H9 (cell line): Measurements from ENCODE around the gene TECPR2. TPM values are rescaled to one million over a fixed set of nuclear protein-coding genes. Genes with fewer than 3 reads are reported as not detected.

ENCODE experiments used
- DNase-seq: peaks from one replicate; pipeline ENCODE4 v3.0.0-alpha.2; 2017
- H2AFZ ChIP-seq: one replicate; pipeline ENCODE4 v1.6.1; 2013; ENCODE audit warnings: mild to moderate bottlenecking, low read length, control low read depth, moderate library complexity
- H2AK5ac ChIP-seq: 2 replicates; pipeline ENCODE4 v1.6.1; 2013; ENCODE audit warnings: low read length, control low read depth, mixed read lengths; ENCODE audit not compliant: insufficient read length
- H2BK120ac ChIP-seq: one replicate; pipeline ENCODE4 v1.6.1; 2013; ENCODE audit warnings: low read depth, mild to moderate bottlenecking, low read length, control low read depth, inconsistent platforms; ENCODE audit not compliant: poor library complexity, severe bottlenecking
- H2BK12ac ChIP-seq: 2 replicates; pipeline ENCODE4 v1.6.1; 2013; ENCODE audit warnings: low read length, control low read depth, mixed read lengths, low read depth; ENCODE audit not compliant: insufficient read length
- H2BK15ac ChIP-seq: 2 replicates; pipeline ENCODE4 v1.6.1; 2013; ENCODE audit warnings: low read depth, low read length, control low read depth
- H2BK20ac ChIP-seq: one replicate; pipeline ENCODE4 v1.6.1; 2013; ENCODE audit warnings: low read depth, mild to moderate bottlenecking, low read length, control low read depth, inconsistent platforms; ENCODE audit not compliant: poor library complexity, severe bottlenecking
- H2BK5ac ChIP-seq: 2 replicates; pipeline ENCODE4 v1.6.1; 2013; ENCODE audit warnings: low read length, control low read depth, mixed read lengths; ENCODE audit not compliant: insufficient read length
- H3K14ac ChIP-seq: 2 replicates; pipeline ENCODE4 v1.6.1; 2013; ENCODE audit warnings: low read length, control low read depth; ENCODE audit not compliant: insufficient read depth
- H3K18ac ChIP-seq: 2 replicates; pipeline ENCODE4 v1.6.1; 2013; ENCODE audit warnings: low read depth, mild to moderate bottlenecking, mixed read lengths, low read length, control low read depth; ENCODE audit not compliant: insufficient read length
- H3K23ac ChIP-seq: 2 replicates; pipeline ENCODE4 v1.6.1; 2013; ENCODE audit warnings: low read length, control low read depth, mixed read lengths, low read depth; ENCODE audit not compliant: insufficient read length
- H3K23me2 ChIP-seq: 2 replicates; pipeline ENCODE4 v1.6.1; 2013; ENCODE audit warnings: low read depth, mild to moderate bottlenecking, mixed read lengths, low read length, control low read depth; ENCODE audit not compliant: insufficient read length, poor library complexity, severe bottlenecking
- H3K27ac ChIP-seq: 2 replicates; pipeline ENCODE4 v1.5.1; 2013; ENCODE audit warnings: low read length, control low read depth, mixed read lengths, low read depth; ENCODE audit not compliant: insufficient read length
- H3K27me3 ChIP-seq: 2 replicates; pipeline ENCODE4 v1.6.1; 2013; ENCODE audit warnings: low read length, control low read depth, inconsistent platforms; ENCODE audit not compliant: insufficient read depth
- H3K4ac ChIP-seq: 2 replicates; pipeline ENCODE4 v1.6.1; 2013; ENCODE audit warnings: low read depth, mild to moderate bottlenecking, control low read depth, inconsistent platforms, low read length, moderate library complexity
- H3K4me1 ChIP-seq: 2 replicates; pipeline ENCODE4 v1.6.1; 2013; ENCODE audit warnings: low read length, control low read depth, inconsistent platforms; ENCODE audit not compliant: insufficient read depth
- H3K4me2 ChIP-seq: 2 replicates; pipeline ENCODE4 v1.6.1; 2013; ENCODE audit warnings: low read length, control low read depth, mixed read lengths; ENCODE audit not compliant: insufficient read length, insufficient read depth
- H3K56ac ChIP-seq: 2 replicates; pipeline ENCODE4 v1.6.1; 2013; ENCODE audit warnings: low read depth, mild to moderate bottlenecking, mixed read lengths, low read length, control low read depth; ENCODE audit not compliant: insufficient read length
- H3K79me1 ChIP-seq: 2 replicates; pipeline ENCODE4 v1.6.1; 2013; ENCODE audit warnings: low read depth, mild to moderate bottlenecking, moderate library complexity, low read length, control low read depth, inconsistent platforms; ENCODE audit not compliant: insufficient read depth, poor library complexity, severe bottlenecking
- H3K79me2 ChIP-seq: 2 replicates; pipeline ENCODE4 v1.6.1; 2013; ENCODE audit warnings: low read length, control low read depth, inconsistent platforms; ENCODE audit not compliant: insufficient read depth
- H3K9ac ChIP-seq: 2 replicates; pipeline ENCODE4 v1.6.1; 2013; ENCODE audit warnings: low read length, control low read depth, mixed read lengths; ENCODE audit not compliant: insufficient read length; ENCODE audit errors: extremely low read depth
- H3K9me3 ChIP-seq: one replicate; pipeline ENCODE4 v1.6.1; 2013; ENCODE audit warnings: low read depth, low read length, inconsistent platforms; ENCODE audit not compliant: control insufficient read depth
- H3T11ph ChIP-seq: one replicate; pipeline ENCODE4 v1.6.1; 2013; ENCODE audit warnings: mild to moderate bottlenecking, low read length, control low read depth, inconsistent platforms
- H4K20me1 ChIP-seq: one replicate; pipeline ENCODE4 v1.6.1; 2013; ENCODE audit not compliant: control insufficient read depth, insufficient read length, insufficient read depth
- H4K5ac ChIP-seq: 2 replicates; pipeline ENCODE4 v1.6.1; 2013; ENCODE audit warnings: low read depth, mild to moderate bottlenecking, mixed read lengths, low read length, control low read depth; ENCODE audit not compliant: insufficient read length
- H4K8ac ChIP-seq: replicated peaks from 2 replicates; pipeline ENCODE4 v1.6.1; 2013; ENCODE audit warnings: low read length, control low read depth, mixed read lengths, low read depth; ENCODE audit not compliant: insufficient read length
- H4K91ac ChIP-seq: 2 replicates; pipeline ENCODE4 v1.6.1; 2013; ENCODE audit warnings: low read depth, mild to moderate bottlenecking, moderate library complexity, mixed read lengths, low read length, control low read depth; ENCODE audit not compliant: insufficient read length
- H3K27ac Mint-ChIP-seq, 3 experiments: 2 replicates in 2 of 3; 3 replicates in 1 of 3; pipeline ENCODE4 v1.8.0; 2020 to 2021; ENCODE audit warnings: mixed read lengths in 3 of 3, mild to moderate bottlenecking in 1 of 3, moderate library complexity in 1 of 3
- H3K27me3 Mint-ChIP-seq: 2 replicates; pipeline ENCODE4 v1.8.0; 2021; ENCODE audit warnings: low read depth, mild to moderate bottlenecking, moderate library complexity, mixed read lengths
- H3K36me3 Mint-ChIP-seq, 3 experiments: 2 replicates in 2 of 3; 3 replicates in 1 of 3; pipeline ENCODE4 v1.8.0; 2020 to 2021; ENCODE audit warnings: low read depth in 3 of 3, mixed read lengths in 3 of 3; ENCODE audit not compliant: insufficient read depth in 1 of 3
- H3K4me1 Mint-ChIP-seq, 2 experiments: 2 replicates each; pipeline ENCODE4 v1.8.0; 2020; ENCODE audit warnings: mixed read lengths in 2 of 2
- H3K4me3 Mint-ChIP-seq, 2 experiments: 2 replicates in 1 of 2; 3 replicates in 1 of 2; pipeline ENCODE4 v1.8.0; 2020 to 2021; ENCODE audit warnings: mild to moderate bottlenecking in 2 of 2, mixed read lengths in 2 of 2, moderate library complexity in 1 of 2
- H3K9me3 Mint-ChIP-seq, 2 experiments: 2 replicates in 1 of 2; 3 replicates in 1 of 2; pipeline ENCODE4 v1.8.0; 2020; ENCODE audit warnings: mild to moderate bottlenecking in 2 of 2, mixed read lengths in 2 of 2, moderate library complexity in 1 of 2
- CTCF ChIP-seq: fragments of 200-600 bp; sonication (generic); conservative IDR thresholded peaks from 3 replicates; pipeline ENCODE4 v1.8.0; 2021; ENCODE audit warnings: antibody characterized with exemption, mild to moderate bottlenecking
- WGBS: extraction: QIAGEN DNeasy Blood & Tissue Kit; methylation state at CpG from one replicate; pipeline ENCODE4 v1.1.7; 2013; ENCODE audit warnings: missing lambda C conversion rate, low lambda C conversion rate, mixed read lengths; ENCODE audit not compliant: insufficient read length; ENCODE audit errors: extremely low coverage; 5-methylcytosine and 5-hydroxymethylcytosine counted together
- total RNA-seq: library from RNA; stranded (reverse); gene quantifications from 2 replicates; pipeline ENCODE4 v1.2.1, GENCODE V29; 2021

The TECPR2 gene
- total RNA-seq, 1 experiment from 2014 or later, result 15.4 TPM

GRCh38 chr14:102508774-102509745 lies 146.3 kb downstream of the TECPR2 start:
- Mint-ChIP-seq H3K4me1 (peaks cover 15 to 21% of the 10 kb centered on the region in 2 experiments), H3K27ac (no peak overlapping the region), H3K4me3 (peak overlapping the region; percentile 76 to 87), H3K27me3 (peaks cover 2% of the 10 kb centered on the region; the same call in 1 of the 2 replicates), H3K36me3 (peaks cover 6 to 15% (median 10%) of the 10 kb centered on the region in 3 experiments; a peak in 5 of 7 replicates), H3K9me3 (no peaks in the 10 kb centered on the region)
- H2AK5ac ChIP-seq, result no peak overlapping the region
- no peak overlapping the region for H2BK120ac ChIP-seq
- peak overlapping the region; percentile 52 for H3K9ac ChIP-seq
- H4K91ac ChIP-seq, result no peak overlapping the region
- H4K5ac ChIP-seq, result no peak overlapping the region
- no peaks in the 10 kb centered on the region for H3K27me3 ChIP-seq
- H4K20me1 ChIP-seq, result peaks cover 2% of the 10 kb centered on the region
- H2BK5ac ChIP-seq, result no peak overlapping the region
- no peak overlapping the region for H2BK20ac ChIP-seq
- H3K79me2 ChIP-seq, result no peaks in the 10 kb centered on the region
- H2BK12ac ChIP-seq, result no peak overlapping the region
- WGBS, result no CpG with 5 or more reads among the region's 110 CpGs
- no peak overlapping the region for H2AFZ ChIP-seq
- no peak overlapping the region for H3K4ac ChIP-seq
- no peak for TF ChIP-seq CTCF
- H2BK15ac ChIP-seq, result no peak overlapping the region
- H3K79me1 ChIP-seq, result no peaks in the 10 kb centered on the region
- no peaks in the 10 kb centered on the region for H3K9me3 ChIP-seq
- H3K4me2 ChIP-seq, result peak overlapping the region; percentile 83
- no peak overlapping the region for H3K27ac ChIP-seq
- peak overlapping the region; percentile 18 for H3K14ac ChIP-seq
- H4K8ac ChIP-seq, result no peak overlapping the region
- no peak overlapping the region for H3T11ph ChIP-seq
- no peaks in the 10 kb centered on the region; the same call in 1 of the 2 replicates for H3K4me1 ChIP-seq
- peaks cover 12% of the 10 kb centered on the region for H3K23me2 ChIP-seq
- no peak overlapping the region for H3K18ac ChIP-seq
- no peak overlapping the region for H3K56ac ChIP-seq
- DNase-seq, result no peak
- no peak overlapping the region for H3K23ac ChIP-seq
